Choroid plexus epithelial cell (primary cell): ENCODE measurements around the gene BARX1.
A peak's percentile ranks its signal among the peaks of the same experiment; 100 is the strongest.

Experiments
- DNase-seq: peaks from one replicate; pipeline ENCODE4 v3.0.0-alpha.2; 2010; ENCODE audit warnings: low read depth
- H3K4me3 ChIP-seq: 2 replicates; pipeline ENCODE4 v1.5.1; 2011; ENCODE audit warnings: low read depth, mild to moderate bottlenecking, control low read depth, low read length, moderate library complexity
- CTCF ChIP-seq: conservative IDR thresholded peaks from 2 replicates; pipeline ENCODE4 v1.5.1; 2011; ENCODE audit warnings: low read depth, mild to moderate bottlenecking, control low read depth, inconsistent platforms, low read length, moderate library complexity

Gene BARX1

GRCh38 chr9:93909242-93909616, 45.9 kb downstream of the BARX1 start:
- H3K4me3 ChIP-seq = no peak overlapping the region
- no peak for TF ChIP-seq CTCF
- DNase-seq = no peak

DNA sequence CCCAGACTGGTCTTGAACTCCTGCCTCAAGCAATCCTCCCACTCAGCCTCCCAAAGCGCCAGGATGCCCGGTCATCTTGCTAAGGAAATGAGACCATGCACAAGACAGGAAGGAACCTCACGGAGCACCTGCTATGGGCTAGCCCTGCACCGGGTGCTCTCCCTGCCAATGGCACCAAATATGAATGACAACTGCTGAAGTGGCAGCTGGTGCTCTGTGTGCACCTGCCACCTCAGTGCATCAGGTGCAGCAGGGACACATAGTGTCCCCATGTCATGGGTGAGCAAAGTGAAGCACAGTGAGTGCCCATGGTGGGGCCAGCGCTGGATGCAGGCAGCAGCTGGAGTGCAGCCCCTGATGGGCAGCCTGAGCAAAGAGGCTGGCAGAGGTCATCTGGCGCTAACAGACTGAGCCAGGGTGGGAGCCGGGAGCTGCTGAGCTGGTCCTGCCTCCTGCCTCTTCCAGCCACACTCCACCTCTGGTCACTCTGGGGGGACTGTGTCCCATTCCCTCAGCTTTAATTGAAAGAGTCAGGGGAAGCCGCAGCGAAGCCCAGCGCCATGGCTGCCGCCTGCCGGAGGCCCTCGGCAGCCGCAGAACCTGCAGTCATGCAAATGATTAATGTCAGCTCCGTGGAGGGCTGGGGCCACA, 46.4 kb downstream of the BARX1 start:
- peak; percentile 42 for TF ChIP-seq CTCF
- no peak overlapping the region for H3K4me3 ChIP-seq
- DNase-seq = peak; percentile 5

GRCh38 chr9:93907551-93908199, 47.5 kb downstream of the BARX1 start:
- DNase-seq = no peak
- no peak overlapping the region for H3K4me3 ChIP-seq
- TF ChIP-seq CTCF = no peak

DNA sequence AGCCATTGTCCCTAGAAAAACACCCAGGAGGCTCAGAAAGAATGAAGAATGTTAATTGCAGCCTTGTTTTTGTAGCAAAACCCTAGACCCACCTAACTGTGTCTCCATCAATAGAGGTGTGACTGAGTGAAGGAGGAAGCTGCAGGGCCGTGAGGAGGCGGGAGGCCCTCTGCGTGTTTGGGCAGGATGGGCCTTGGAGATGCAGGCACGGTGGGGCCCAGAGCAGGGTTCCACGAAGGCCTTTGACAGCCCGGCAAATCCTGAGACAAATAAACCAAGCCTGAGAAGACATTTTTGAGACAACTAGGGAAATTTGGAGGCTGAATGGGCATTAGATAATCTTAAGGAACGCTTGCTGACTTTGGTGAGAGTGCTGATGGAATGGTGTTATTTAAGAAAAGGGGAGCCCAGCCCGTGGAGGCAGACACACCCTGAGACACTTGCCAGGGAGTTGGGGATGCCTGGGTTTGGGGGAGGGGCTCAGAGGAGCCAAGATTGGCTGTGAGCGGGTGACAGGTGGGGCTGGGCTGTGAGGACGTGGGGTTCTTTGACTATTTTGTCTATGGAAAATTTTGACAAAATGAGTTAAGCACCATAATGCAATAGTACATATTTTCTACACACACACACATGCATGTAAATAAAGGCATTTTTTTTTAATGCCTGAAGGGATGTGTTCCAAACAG, 48.8 kb downstream of the BARX1 start:
- TF ChIP-seq CTCF = no peak
- no peak for DNase-seq
- H3K4me3 ChIP-seq = no peak overlapping the region

- H3K4me3 ChIP-seq = no peak overlapping the region
- TF ChIP-seq CTCF = no peak
- no peak for DNase-seq
These were observed 49.6 kb downstream of the BARX1 start for GRCh38 chr9:93905473-93906133.

- no peak for DNase-seq
- H3K4me3 ChIP-seq = no peak overlapping the region
These were observed 50.3 kb downstream of the BARX1 start for GRCh38 chr9:93904649-93905472.

More at GRCh38 chr9:93904649-93905472, 50.3 kb downstream of the BARX1 start:
- no peak for TF ChIP-seq CTCF
